ENCODE data around the gene IARS1. TPM values are rescaled to one million over a fixed set of nuclear protein-coding genes. Genes with fewer than 3 reads are reported as not detected.

Gene IARS1
- total and polyA plus RNA-seq, 2 of the 8 experiments (the other 6 are each of a cell fraction or from before 2014, with no cell fraction given), result 74.9 to 243 TPM

- Histone ChIP-seq H3K4ac (replicated peaks; ENCODE audit: insufficient read length, low read depth, low read length) (no peak overlapping the region), H2AK5ac (ENCODE audit: low read depth, low read length) (no peak overlapping the region), H3K9me3 (ENCODE audit: insufficient read depth in 2 of 2, low read depth in 1 of 2, low read length in 1 of 2) (no peaks in the 10 kb centered on the region), H3K4me1 (replicated peaks in 1 of 4; ENCODE audit: control insufficient read depth in 3 of 4, insufficient read depth in 4 of 4, low read length in 3 of 4) (peaks cover 0 to 3% (median 2%) of the 10 kb centered on the region in 4 experiments; a peak in 3 of 7 replicates), H3K18ac (ENCODE audit: extremely low read depth, low read length) (no peak overlapping the region), H2BK20ac (ENCODE audit: low read length) (no peak overlapping the region), H3K23me2 (ENCODE audit: low read depth, low read length) (peaks cover 5% of the 10 kb centered on the region), H4K8ac (ENCODE audit: extremely low read depth, insufficient read depth, low read length) (peak overlapping the region; percentile 22; the same call in 1 of the 2 replicates), H4K91ac (replicated peaks; ENCODE audit: insufficient read length, low read length) (no peak overlapping the region), H3K14ac (ENCODE audit: insufficient read length) (no peak overlapping the region), H3K36me3 (ENCODE audit: control insufficient read depth in 2 of 4, insufficient read depth in 4 of 4, low read length in 3 of 4) (peaks cover 2 to 40% (median 11%) of the 10 kb centered on the region in 4 experiments; a peak in 6 of 8 replicates), H3K56ac (replicated peaks; ENCODE audit: insufficient read length, low read depth, low read length) (no peak overlapping the region), H3K27ac (ENCODE audit: low read depth, low read length) (0 out of 2 replicates have a peak overlapping the region, but pooled peaks have one; percentile 5), H3K27me3 (replicated peaks in 1 of 4; ENCODE audit: control insufficient read depth in 3 of 4, extremely low read depth in 1 of 4, insufficient read depth in 3 of 4, low read length in 3 of 4) (no peaks in the 10 kb centered on the region), H3K9ac (replicated peaks in 1 of 4; ENCODE audit: extremely low read depth in 1 of 4, low read depth in 3 of 4, low read length in 3 of 4) (peak overlapping the region; percentile 15 to 95 (median 90); a peak in 6 of 7 replicates), H2BK15ac (ENCODE audit: low read length) (no peak overlapping the region), H3K79me1 (ENCODE audit: low read depth, low read length) (peaks cover 6% of the 10 kb centered on the region), H2BK12ac (ENCODE audit: low read depth, low read length) (no peak overlapping the region), H2AFZ (ENCODE audit: low read length) (no peak overlapping the region), H3K4me3 (ENCODE audit: extremely low read depth in 1 of 4, insufficient read depth in 2 of 4, low read depth in 3 of 4, low read length in 4 of 4) (peak overlapping the region; percentile 86 to 95 (median 92)), H4K20me1 (replicated peaks in 1 of 2; ENCODE audit: control insufficient read depth in 1 of 2, insufficient read depth in 2 of 2, low read length in 2 of 2) (peaks cover 0 to 2% of the 10 kb centered on the region in 2 experiments), H3K4me2 (ENCODE audit: insufficient read depth in 1 of 2, low read depth in 2 of 2, low read length in 2 of 2) (peak overlapping the region; percentile 95 to 97), H3K79me2 (ENCODE audit: control insufficient read depth in 1 of 2, insufficient read depth in 2 of 2, low read length in 2 of 2) (peaks cover 21 to 58% of the 10 kb centered on the region in 2 experiments), H3K23ac (ENCODE audit: insufficient read length) (no peak overlapping the region), H4K5ac (ENCODE audit: insufficient read length, low read depth, low read length) (peak overlapping the region; percentile 23), H2BK120ac (replicated peaks; ENCODE audit: low read depth, low read length) (no peak overlapping the region), H2BK5ac (ENCODE audit: low read depth, low read length) (no peak overlapping the region)
- FAIRE-seq (no peak), DNase-seq (ENCODE audit: low read depth in 1 of 2, low spot score in 2 of 2) (no peak)
- TF ChIP-seq SAP30 (IDR thresholded peaks at IDR 0.05; ENCODE audit: insufficient read depth, insufficient replicate concordance, low read length) (peak; percentile 4), SIRT6 (IDR thresholded peaks at IDR 0.05; ENCODE audit: low read length) (no peak)
- ChIA-PET POLR2A (ENCODE audit: partially characterized antibody) (interaction anchor here (0.9 to 6.3 kb wide), 13 partner anchors 8 to 145 kb away, joined by 3 to 87 read pairs (median 8); partner anchors contain the start of genes CENPP and NOL8), CTCF (ENCODE audit: partially characterized antibody) (interaction anchor here (0.6 kb wide), 1 partner anchor 98 kb away, joined by 3 read pairs; no protein-coding TSS in a partner anchor)
- 66 to 100% methylated on average over 1 to 8 of the region's 8 CpGs for WGBS, 2 experiments (ENCODE audit: extremely low coverage in 1 of 2, insufficient coverage in 1 of 2, insufficient read length in 1 of 2, insufficient replicate concordance in 2 of 2, low coverage in 1 of 2, low lambda C conversion rate in 2 of 2, missing lambda C conversion rate in 1 of 2)
Measured at GRCh38 chr9:92292338-92293074, 991 bp downstream of the IARS1 start.
